Islet precursor cell (in vitro differentiated cells): ENCODE measurements around the gene SLC30A7.
"Not testable (repeated sequence)": the region's sequence is repeated elsewhere in the genome, so short reads cannot be mapped to it uniquely, and the experiment has no call there.

Experiments used
- DNase-seq: peaks from one replicate; pipeline ENCODE4 v3.0.0-alpha.2; 2018

Gene SLC30A7

GRCh38 chr1:100895540-100896480, at the start of gene SLC30A7:
TSS of gene SLC30A7 (plus strand) at chr1:100896090. CDS start at chr1:100896263, 173 bp downstream.
- peak; percentile 98 for DNase-seq

GRCh38 chr1:100847361-100848082, 48.4 kb upstream of the SLC30A7 start:
- DNase-seq: no peak

- DNase-seq: no peak
Measured at GRCh38 chr1:100851726-100852125, 44.2 kb upstream of the SLC30A7 start.

- no peak for DNase-seq
Measured at GRCh38 chr1:100852976-100853375, 42.9 kb upstream of the SLC30A7 start.

DNA sequence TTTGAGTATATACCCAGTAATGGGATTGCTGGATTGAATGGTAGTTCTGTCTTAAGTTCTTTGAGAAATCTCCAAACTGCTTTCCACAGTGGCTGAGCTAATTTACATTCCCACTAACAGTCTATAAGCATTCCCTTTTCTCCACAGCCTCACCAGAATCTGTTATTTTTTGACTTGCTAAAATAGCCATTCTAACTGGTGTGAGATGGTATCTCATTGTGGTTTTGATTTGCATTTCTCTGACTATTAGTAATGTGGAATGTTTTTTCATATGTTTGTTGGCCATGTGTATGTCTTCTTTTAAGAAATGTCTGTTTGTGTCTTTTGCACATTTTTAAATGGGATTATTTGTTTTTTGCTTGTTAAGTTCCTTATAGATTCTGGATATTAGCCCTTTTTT, 40.8 kb upstream of the SLC30A7 start:
- DNase-seq: not testable (repeated sequence)

DNA sequence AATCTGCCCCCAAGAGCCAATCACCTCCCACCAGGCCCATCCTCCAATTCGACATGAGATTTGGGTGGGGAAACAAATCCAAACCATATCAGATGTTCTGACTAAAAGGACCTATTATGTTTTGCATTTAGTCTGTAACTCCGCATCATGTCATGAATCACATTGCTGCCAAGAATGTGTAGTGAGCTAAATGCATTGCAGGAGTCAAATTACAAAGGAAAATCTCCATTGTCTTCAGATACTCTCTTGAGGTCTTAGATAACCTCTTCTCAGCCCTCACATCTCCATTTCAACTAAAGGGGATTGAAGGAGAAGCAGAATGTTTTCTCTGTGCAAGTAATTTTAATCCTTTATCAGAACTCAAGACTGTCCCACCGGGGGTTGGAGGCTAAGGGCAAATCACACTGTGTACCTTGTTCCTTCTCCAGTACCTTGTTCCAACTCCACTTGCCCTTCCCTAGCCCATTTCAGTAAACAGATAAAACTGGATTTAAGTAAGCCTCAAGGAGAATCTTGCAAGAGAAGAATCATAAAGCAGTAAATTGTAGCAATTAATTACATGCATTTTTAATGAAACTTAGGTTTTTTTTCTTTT, 35.4 kb upstream of the SLC30A7 start:
- no peak for DNase-seq

GRCh38 chr1:100861379-100861778, 34.5 kb upstream of the SLC30A7 start:
- no peak for DNase-seq

GRCh38 chr1:100862591-100862990, 33.3 kb upstream of the SLC30A7 start:
- no peak for DNase-seq

DNA sequence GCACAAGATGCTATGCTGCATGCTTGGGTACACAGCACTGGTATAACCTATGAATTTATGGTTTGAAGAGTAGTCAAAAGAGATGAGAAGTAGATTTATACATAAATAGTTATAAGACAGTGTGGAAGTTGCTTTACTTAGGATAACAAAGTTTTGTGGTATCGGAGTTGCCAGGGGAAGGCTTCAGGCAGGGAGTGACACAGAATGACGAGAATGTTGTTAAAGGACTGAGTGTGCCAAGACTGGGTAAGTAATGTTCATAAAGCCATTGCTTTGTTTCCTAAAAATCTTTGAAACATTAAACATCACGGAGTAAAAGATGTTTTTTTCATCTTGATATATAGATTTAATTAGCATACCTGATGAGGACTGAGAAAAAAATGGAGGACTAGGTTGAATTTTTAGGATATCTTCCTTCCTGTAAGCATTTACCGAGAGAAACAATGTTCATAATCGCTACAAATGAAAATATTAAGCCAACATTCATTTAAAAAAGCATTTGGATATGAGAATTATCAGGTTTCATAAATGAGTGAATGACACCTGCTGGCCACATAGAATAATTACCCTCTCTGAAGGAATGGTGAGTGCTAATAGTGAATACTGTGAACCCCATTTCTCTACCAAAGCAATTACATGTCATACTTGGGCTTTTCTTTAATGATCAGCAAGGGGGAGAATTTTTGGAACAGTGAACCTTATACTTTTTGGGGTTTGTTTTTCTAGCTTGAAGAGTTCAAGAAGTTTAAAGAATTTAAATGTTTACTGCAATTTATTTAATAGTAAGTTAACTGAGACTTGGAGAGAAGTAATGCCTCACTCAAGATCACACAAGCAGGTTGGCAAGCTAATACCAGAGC, 29.6 kb upstream of the SLC30A7 start:
- no peak for DNase-seq

DNA sequence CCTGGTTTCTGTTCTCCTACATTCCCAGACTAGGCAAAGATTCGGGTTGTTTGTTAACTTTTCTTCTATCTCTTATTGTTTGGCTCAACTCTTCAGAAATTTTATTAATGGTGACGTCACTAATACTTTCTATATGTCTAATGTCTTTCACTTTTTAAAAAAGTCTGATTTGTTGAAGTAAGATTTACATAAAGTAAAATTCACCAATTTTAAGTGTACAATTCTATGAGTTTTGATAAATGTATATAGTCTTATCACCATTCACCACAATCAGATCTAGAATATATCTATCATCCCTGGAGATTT, 29.0 kb upstream of the SLC30A7 start:
- DNase-seq: no peak

GRCh38 chr1:100868364-100868995, 27.4 kb upstream of the SLC30A7 start:
- no peak for DNase-seq

- no peak for DNase-seq
Measured at GRCh38 chr1:100869996-100870395, 25.9 kb upstream of the SLC30A7 start.

GRCh38 chr1:100874433-100874832, 21.5 kb upstream of the SLC30A7 start:
- DNase-seq: no peak

DNA sequence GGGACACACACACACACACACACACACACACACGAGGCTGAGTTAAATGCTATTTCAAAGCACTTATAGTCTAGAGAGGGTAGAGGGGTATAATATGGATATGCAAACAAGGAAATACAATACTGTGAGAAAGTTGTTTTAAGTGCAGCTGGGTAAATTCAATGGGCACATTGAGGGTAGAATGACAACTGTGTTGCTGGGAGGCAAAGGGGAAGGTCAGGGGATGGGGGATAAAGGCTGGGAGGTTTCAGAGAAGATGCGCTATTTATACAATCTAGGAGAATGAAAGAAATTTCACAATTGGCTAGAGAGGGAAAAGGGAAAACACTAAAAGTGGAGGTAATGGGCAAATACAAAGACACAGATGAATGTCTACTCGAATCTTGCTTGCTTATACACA, 20.7 kb upstream of the SLC30A7 start:
- DNase-seq: no peak

DNA sequence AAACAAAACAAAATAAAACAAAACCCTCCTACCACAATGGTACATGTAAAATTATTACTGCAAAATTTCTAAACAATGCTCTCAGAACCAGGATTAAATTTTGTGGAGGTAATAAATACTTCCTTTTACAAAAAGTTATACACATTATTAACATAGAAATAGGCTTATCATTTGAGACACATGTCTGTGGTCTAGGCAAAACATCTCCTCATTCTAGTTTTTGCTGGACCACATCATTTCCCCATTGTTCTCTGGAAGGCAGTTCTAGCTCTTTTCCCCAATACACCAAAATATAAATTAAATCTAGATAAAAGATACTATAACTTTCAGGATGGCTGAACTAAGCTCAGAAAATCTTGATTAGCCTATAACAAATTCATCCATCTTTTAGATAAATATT, 19.6 kb upstream of the SLC30A7 start:
- DNase-seq: no peak

GRCh38 chr1:100879422-100879821, 16.5 kb upstream of the SLC30A7 start:
- no peak for DNase-seq

DNA sequence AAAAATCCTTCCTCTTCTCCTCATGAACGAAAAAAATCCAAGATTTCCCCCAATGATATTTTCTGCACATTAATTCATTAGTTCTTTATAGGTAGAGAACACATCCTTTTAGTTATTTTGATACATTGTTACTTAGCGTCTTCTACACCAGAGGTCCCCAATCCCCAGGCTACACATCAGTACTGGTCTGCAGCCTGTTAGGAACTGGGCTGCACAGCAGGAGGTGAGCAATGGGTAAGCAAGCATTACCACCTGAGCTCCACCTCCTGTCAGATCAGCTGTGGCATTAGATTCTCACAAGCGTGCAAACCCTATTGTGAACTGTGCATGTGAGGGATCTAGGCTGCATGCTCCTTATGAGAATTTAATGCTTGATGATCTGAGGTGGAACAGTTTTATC, 14.2 kb upstream of the SLC30A7 start:
- DNase-seq: no peak

DNA sequence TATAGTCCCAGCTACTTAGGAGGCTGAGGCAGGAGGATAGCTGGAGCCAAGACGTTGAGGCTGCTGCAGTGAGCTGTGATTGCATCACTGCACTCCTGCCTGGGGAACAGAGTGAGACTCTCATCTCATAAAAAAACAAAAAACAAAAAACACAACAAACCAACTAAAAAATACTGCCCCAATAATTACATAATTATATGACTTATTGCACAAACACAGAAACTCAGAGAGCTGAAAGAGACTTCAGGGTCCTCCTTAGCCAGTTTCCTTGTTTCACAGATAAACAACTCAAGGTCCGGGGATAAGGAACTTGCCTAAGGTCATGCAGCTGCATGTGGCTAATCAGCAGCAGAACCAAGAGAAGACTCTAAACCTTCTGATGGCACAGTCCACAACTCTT, 13.2 kb upstream of the SLC30A7 start:
- DNase-seq: no peak

DNA sequence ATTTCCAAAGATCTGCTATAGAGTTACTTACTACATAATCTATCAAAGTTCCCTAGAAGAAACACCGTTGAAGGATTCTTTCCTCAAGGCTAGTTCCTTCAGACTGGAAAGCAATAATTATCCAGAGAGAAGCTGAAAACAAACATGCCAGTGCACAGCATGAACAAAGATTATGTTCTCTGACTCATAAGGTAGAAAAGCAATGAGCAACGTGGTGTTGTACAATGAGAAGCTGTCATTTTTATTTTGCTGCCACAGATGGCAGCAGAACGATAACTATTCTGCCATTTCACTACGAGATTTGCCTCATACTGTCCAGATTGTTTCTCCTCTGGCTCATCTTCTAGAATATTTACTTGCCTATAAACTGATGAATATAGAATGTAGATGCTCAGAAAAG, 11.9 kb upstream of the SLC30A7 start:
- no peak for DNase-seq

GRCh38 chr1:100889007-100889406, 6.9 kb upstream of the SLC30A7 start:
- not testable (repeated sequence) for DNase-seq

DNA sequence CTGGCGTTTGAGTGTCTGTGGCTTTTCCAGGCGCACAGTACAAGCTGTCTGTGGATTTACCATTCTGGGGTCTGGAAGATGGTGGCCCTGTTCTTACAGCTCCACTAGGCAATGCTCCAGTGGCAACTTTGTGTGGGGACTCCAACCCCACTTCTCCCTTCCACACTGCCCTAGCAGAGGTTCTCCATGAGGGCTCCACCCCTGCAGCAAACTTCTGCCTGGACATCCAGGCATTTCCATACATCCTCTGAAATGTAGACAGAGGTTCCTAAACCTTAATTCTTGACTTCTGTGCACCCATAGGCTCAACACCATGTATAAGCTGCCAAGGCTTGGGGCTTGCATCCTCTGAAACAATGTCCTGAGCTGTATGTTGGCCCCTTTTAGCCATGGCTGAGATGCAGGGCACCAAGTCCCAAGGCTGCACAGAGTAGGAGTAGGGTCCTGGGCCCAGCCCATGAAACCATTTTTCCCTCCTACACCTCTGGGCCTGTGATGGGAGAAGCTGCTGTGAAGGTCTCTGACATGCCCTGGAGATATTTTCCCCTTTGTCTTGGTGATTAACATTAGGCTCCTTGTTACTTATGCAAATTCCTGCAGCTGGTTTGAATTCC, 5.9 kb upstream of the SLC30A7 start:
- not testable (repeated sequence) for DNase-seq

DNA sequence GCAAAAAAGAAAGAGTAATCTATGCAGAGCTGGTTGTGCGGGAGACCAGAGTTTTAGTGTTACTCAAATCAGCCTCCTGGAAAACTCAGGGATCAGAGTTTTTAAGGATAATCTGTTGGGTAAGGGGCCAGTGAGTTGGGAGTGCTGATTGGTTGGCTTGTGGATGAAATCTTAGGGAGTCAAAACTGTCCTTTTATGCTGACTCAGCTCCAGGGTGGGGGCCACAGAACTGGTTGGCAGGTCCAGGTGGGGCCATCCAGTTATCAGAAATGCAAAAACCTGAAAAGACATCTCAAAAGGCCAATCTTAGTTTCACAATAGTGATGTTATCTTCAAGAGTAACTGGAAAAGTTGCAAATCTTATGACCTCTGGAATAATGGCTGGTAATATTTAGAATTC, 4.5 kb upstream of the SLC30A7 start:
- DNase-seq: no peak
